Measurements from ENCODE around the gene IRF1.

GRCh38 chr5:132481596-132482211 is 8.9 kb downstream of the IRF1 start:
- no peak for TF ChIP-seq CTCF (conservative IDR thresholded peaks at IDR 0.05; ENCODE audit: low read depth, low read length)
- TF ChIP-seq EZH2 (IDR thresholded peaks at IDR 0.05; ENCODE audit: borderline replicate concordance, low read depth, low read length, poor library complexity, severe bottlenecking) = no peak

All from A673 (cell line).